Pericardium fibroblast (primary cell): ENCODE measurements around the gene MKRN3. TPM values are rescaled to one million over a fixed set of nuclear protein-coding genes. Genes with fewer than 3 reads are reported as not detected.

Experiments used
- total RNA-seq: library from RNA; depleted of rRNA; stranded (reverse); fragments of >200 nt; gene quantifications from 2 replicates; pipeline ENCODE4 v1.2.3, GENCODE V29; 2015

Gene MKRN3
- total RNA-seq = 0.23 and 2.0 TPM in 2 replicates

GRCh38 chr15:23565395-23566070, at the start of gene MKRN3:
TSS of gene MKRN3 (plus strand) at chr15:23565674. CDS start at chr15:23565783, 109 bp downstream.

Other genes starting within 250 kb of the MKRN3 start
- gene GOLGA6L26, start 231.5 kb upstream of the MKRN3 start, total RNA-seq = not detected in 2 replicates
- gene GOLGA8S, start 210.9 kb upstream of the MKRN3 start, total RNA-seq = 0.23 TPM in 1 of 2 replicates, not detected in the other
- not detected in 2 replicates for gene GOLGA6L2, start 118.4 kb upstream of the MKRN3 start, total RNA-seq
- 0.47 and 1.4 TPM in 2 replicates for gene MAGEL2, start 82.2 kb downstream of the MKRN3 start, total RNA-seq
- 177 and 201 TPM in 2 replicates for gene NDN, start 121.6 kb downstream of the MKRN3 start, total RNA-seq